ENCODE measurements around the gene FUS. TPM values are rescaled to one million over a fixed set of nuclear protein-coding genes. Genes with fewer than 3 reads are reported as not detected.
A peak's percentile ranks its signal among the peaks of the same experiment; 100 is the strongest.

Gene FUS
- total and polyA plus RNA-seq, 2 of the 8 experiments (the other 6 are each of a cell fraction or from before 2014, with no cell fraction given) = 484 to 685 TPM

- peak overlapping the region; percentile 4 to 71 (median 30); a peak in 5 of 7 replicates for H3K9ac ChIP-seq (replicated peaks in 1 of 4; ENCODE audit: extremely low read depth in 1 of 4, low read depth in 3 of 4, low read length in 3 of 4)
- peak overlapping the region; percentile 96 for H4K5ac ChIP-seq (ENCODE audit: insufficient read length, low read depth, low read length)
- peak overlapping the region; percentile 92 for H3K56ac ChIP-seq (replicated peaks; ENCODE audit: insufficient read length, low read depth, low read length)
- H2AFZ ChIP-seq (ENCODE audit: low read length) = no peak overlapping the region
- ChIA-PET POLR2A (ENCODE audit: partially characterized antibody) (interaction anchor here (0.6 to 24.0 kb wide), 15 partner anchors 18 to 497 kb away, joined by 3 to 430 read pairs (median 5); partner anchors contain the start of genes FUS and PYCARD), CTCF (ENCODE audit: partially characterized antibody) (interaction anchor here (0.5 to 2.3 kb wide), 13 partner anchors 25 to 245 kb away, joined by 3 to 9 read pairs (median 3); no protein-coding TSS in a partner anchor)
- H3K27ac ChIP-seq (ENCODE audit: low read depth, low read length) = no peak overlapping the region
- no peak overlapping the region for H2AK5ac ChIP-seq (ENCODE audit: low read depth, low read length)
- H3K79me1 ChIP-seq (ENCODE audit: low read depth, low read length) = no peaks in the 10 kb centered on the region
- H3K27me3 ChIP-seq (replicated peaks in 1 of 4; ENCODE audit: control insufficient read depth in 3 of 4, extremely low read depth in 1 of 4, insufficient read depth in 3 of 4, low read length in 3 of 4) = peaks cover 8 to 21% (median 19%) of the 10 kb centered on the region in 4 experiments
- peak overlapping the region; percentile 95; the same call in 1 of the 2 replicates for H2BK15ac ChIP-seq (ENCODE audit: low read length)
- H3K4ac ChIP-seq (replicated peaks; ENCODE audit: insufficient read length, low read depth, low read length) = peak overlapping the region; percentile 96
- H3K9me3 ChIP-seq (ENCODE audit: insufficient read depth in 2 of 2, low read depth in 1 of 2, low read length in 1 of 2) = no peaks in the 10 kb centered on the region
- H3K79me2 ChIP-seq (ENCODE audit: control insufficient read depth in 1 of 2, insufficient read depth in 2 of 2, low read length in 2 of 2) = no peaks in the 10 kb centered on the region
- peak overlapping the region; percentile 93 for H4K8ac ChIP-seq (ENCODE audit: extremely low read depth, insufficient read depth, low read length)
- H4K20me1 ChIP-seq (replicated peaks in 1 of 2; ENCODE audit: control insufficient read depth in 1 of 2, insufficient read depth in 2 of 2, low read length in 2 of 2) = no peaks in the 10 kb centered on the region
- peak overlapping the region; percentile 99 for H4K91ac ChIP-seq (replicated peaks; ENCODE audit: insufficient read length, low read length)
- peak overlapping the region; percentile 97 for H3K18ac ChIP-seq (ENCODE audit: extremely low read depth, low read length)
- H3K4me1 ChIP-seq (replicated peaks in 1 of 4; ENCODE audit: control insufficient read depth in 3 of 4, insufficient read depth in 4 of 4, low read length in 3 of 4) = peaks cover 0 to 33% (median 20%) of the 10 kb centered on the region in 4 experiments; a peak in 6 of 7 replicates
- H2BK120ac ChIP-seq (replicated peaks; ENCODE audit: low read depth, low read length) = peak overlapping the region; percentile 87
- DNase-seq (ENCODE audit: low read depth in 1 of 2, low spot score in 2 of 2) = peak in 1 of 2 experiments; percentile 71
- 2% methylated on average over 54 of the region's 58 CpGs; no CpG with 5 or more reads in 1 of the 2 experiments for WGBS, 2 experiments (ENCODE audit: extremely low coverage in 1 of 2, insufficient coverage in 1 of 2, insufficient read length in 1 of 2, insufficient replicate concordance in 2 of 2, low coverage in 1 of 2, low lambda C conversion rate in 2 of 2, missing lambda C conversion rate in 1 of 2)
- peak overlapping the region; percentile 83; the same call in 1 of the 2 replicates for H2BK5ac ChIP-seq (ENCODE audit: low read depth, low read length)
- no peak overlapping the region for H2BK20ac ChIP-seq (ENCODE audit: low read length)
- H3K23ac ChIP-seq (ENCODE audit: insufficient read length) = no peak overlapping the region
- peaks cover 19% of the 10 kb centered on the region for H3K23me2 ChIP-seq (ENCODE audit: low read depth, low read length)
- H3K4me2 ChIP-seq (ENCODE audit: insufficient read depth in 1 of 2, low read depth in 2 of 2, low read length in 2 of 2) = peak overlapping the region; percentile 79 to 92
- no peak for FAIRE-seq
- no peaks in the 10 kb centered on the region for H3K36me3 ChIP-seq (ENCODE audit: control insufficient read depth in 2 of 4, insufficient read depth in 4 of 4, low read length in 3 of 4)
- H3K4me3 ChIP-seq (ENCODE audit: extremely low read depth in 1 of 4, insufficient read depth in 2 of 4, low read depth in 3 of 4, low read length in 4 of 4) = peak overlapping the region; percentile 30 to 74 (median 59)
- H3K14ac ChIP-seq (ENCODE audit: insufficient read length) = peak overlapping the region; percentile 78
- peak overlapping the region; percentile 99; the same call in 1 of the 2 replicates for H2BK12ac ChIP-seq (ENCODE audit: low read depth, low read length)
- TF ChIP-seq JUND (IDR thresholded peaks at IDR 0.05; ENCODE audit: low read length) = no peak
- no peak for TF ChIP-seq SIN3A (conservative IDR thresholded peaks at IDR 0.05 in 1 of 2, IDR thresholded peaks at IDR 0.05 in 1 of 2; ENCODE audit: low read depth in 1 of 2, low read length in 2 of 2)
- no peak for TF ChIP-seq TAF1 (IDR thresholded peaks at IDR 0.05; ENCODE audit: low read depth, low read length)
- peak; percentile 31; the same call in 1 of the 2 replicates for TF ChIP-seq YY1 (IDR thresholded peaks at IDR 0.05; ENCODE audit: low read depth, low read length)
- TF ChIP-seq POU5F1 (IDR thresholded peaks at IDR 0.05; ENCODE audit: low read depth, low read length) = no peak
- no peak for TF ChIP-seq CBX8 (IDR thresholded peaks at IDR 0.05; ENCODE audit: borderline replicate concordance, low read depth, low read length)
- TF ChIP-seq KDM4A (IDR thresholded peaks at IDR 0.05; ENCODE audit: low read depth, low read length, severe bottlenecking) = peak; percentile 64
- 0 out of 2 replicates have a peak, but pooled peaks have one; percentile 39 for TF ChIP-seq GABPA (IDR thresholded peaks at IDR 0.05; ENCODE audit: borderline replicate concordance, insufficient read depth, low read length)
- TF ChIP-seq RXRA (IDR thresholded peaks at IDR 0.05; ENCODE audit: insufficient read depth, low read depth, low read length) = no peak
- TF ChIP-seq MAX (IDR thresholded peaks at IDR 0.05) = peak; percentile 89
Observed at GRCh38 chr16:31214708-31215286, 34.9 kb downstream of the FUS start.
